ENCODE results near the gene NIFK.

DNA sequence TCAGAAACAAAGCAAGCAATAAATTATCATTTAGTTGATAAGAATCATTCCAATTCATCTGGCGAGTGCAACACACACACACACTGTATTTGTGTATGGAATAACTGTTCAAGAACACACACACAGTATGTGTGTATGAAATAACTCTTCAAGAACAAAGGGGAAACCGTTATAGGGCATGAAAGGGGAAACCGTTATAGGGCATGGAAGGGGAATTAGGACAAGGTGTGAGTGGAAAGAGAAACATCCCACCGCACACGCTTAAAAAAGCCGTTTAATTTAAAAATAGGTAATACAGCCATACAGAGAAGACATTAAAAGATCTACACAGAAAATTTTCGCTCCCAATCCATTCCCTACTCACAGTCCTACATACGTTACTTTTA lies 18.2 kb upstream of the NIFK start:
- TF ChIP-seq, protein P1, sequence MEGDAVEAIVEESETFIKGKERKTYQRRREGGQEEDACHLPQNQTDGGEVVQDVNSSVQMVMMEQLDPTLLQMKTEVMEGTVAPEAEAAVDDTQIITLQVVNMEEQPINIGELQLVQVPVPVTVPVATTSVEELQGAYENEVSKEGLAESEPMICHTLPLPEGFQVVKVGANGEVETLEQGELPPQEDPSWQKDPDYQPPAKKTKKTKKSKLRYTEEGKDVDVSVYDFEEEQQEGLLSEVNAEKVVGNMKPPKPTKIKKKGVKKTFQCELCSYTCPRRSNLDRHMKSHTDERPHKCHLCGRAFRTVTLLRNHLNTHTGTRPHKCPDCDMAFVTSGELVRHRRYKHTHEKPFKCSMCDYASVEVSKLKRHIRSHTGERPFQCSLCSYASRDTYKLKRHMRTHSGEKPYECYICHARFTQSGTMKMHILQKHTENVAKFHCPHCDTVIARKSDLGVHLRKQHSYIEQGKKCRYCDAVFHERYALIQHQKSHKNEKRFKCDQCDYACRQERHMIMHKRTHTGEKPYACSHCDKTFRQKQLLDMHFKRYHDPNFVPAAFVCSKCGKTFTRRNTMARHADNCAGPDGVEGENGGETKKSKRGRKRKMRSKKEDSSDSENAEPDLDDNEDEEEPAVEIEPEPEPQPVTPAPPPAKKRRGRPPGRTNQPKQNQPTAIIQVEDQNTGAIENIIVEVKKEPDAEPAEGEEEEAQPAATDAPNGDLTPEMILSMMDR (IDR thresholded peaks at IDR 0.05) = no peak
- no peak for TF ChIP-seq EZH2 (IDR thresholded peaks at IDR 0.05; ENCODE audit: borderline replicate concordance, insufficient read depth, low read depth, low read length, poor library complexity, severe bottlenecking)
